Measurements from ENCODE around the gene RGS6.

The RGS6 gene

DNA sequence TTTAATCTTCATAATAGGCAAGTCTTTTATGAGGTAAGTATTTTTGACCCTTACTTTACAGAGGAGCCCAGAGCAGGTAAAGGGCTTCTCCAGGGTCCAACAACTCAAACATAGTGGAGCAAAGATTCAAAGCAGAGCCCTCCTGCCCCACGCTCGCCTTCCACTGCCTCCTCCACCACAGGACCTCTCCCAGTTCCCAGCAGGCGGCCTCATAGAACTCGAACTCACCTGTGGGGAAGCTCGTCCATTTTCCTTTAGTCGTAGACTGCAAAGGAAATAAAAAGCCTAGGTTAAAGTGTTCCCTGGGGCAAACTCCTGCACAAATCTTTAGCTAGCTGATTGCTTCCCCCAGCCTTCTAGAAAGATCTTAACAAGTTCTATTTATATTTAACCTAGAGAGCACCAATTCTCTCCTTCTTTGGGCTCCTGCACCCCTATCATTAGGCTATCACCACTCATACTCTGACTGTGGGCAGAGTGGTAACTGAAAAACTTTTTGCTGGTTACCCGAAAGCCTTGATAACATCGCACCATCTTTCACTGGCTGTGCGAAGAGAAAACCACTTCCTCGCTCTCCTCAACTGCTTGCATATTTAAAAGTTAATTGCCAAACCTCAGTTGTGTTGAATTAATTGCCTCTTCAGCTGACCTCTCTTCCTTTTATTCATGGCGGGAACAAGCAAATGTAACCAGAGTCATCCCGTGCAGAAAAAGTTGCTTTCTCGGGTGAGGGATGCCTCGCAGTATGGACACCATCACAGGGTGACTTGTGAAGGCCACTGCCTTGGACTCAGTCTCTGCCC, 662.1 kb downstream of the RGS6 start:
- Histone ChIP-seq H3K4me3 (ENCODE audit: control insufficient read depth in 1 of 7, extremely low read depth in 1 of 7, insufficient read depth in 4 of 7, low read depth in 2 of 7, low read length in 6 of 7) (peak overlapping the region in 1 of 7 experiments; percentile 5), H3K27me3 (replicated peaks in 2 of 5; ENCODE audit: control insufficient read depth in 4 of 5, insufficient read depth in 5 of 5, low read length in 4 of 5) (peaks cover 5 to 70% (median 35%) of the 10 kb centered on the region in 5 experiments), H3K27ac (ENCODE audit: insufficient read depth in 1 of 2, low read depth in 1 of 2, low read length in 2 of 2, poor library complexity in 1 of 2, severe bottlenecking in 2 of 2) (no peak overlapping the region), H3K4me1 (ENCODE audit: control extremely low read depth in 1 of 4, control insufficient read depth in 4 of 4, insufficient read depth in 4 of 4, low read length in 3 of 4) (peaks cover 13 to 29% (median 22%) of the 10 kb centered on the region in 4 experiments), H3K36me3 (ENCODE audit: control insufficient read depth in 4 of 4, insufficient read depth in 4 of 4, low read length in 3 of 4) (no peaks in the 10 kb centered on the region), H3K9me3 (ENCODE audit: control extremely low read depth in 1 of 5, control insufficient read depth in 4 of 5, insufficient read depth in 2 of 5, low read depth in 1 of 5, low read length in 4 of 5) (peaks cover 0 to 5% (median 0%) of the 10 kb centered on the region in 5 experiments)
- CTCF ChIA-PET, result no interaction called here
- 11% methylated on average over 10 of the region's 14 CpGs for WGBS (ENCODE audit: insufficient coverage)
- POLR2A ChIA-PET, result interaction anchor here (0.7 kb wide), 2 partner anchors 12 to 310 kb away, joined by 4 read pairs; no protein-coding TSS in a partner anchor
- peak; percentile 52 to 86 (median 84) for DNase-seq

DNA sequence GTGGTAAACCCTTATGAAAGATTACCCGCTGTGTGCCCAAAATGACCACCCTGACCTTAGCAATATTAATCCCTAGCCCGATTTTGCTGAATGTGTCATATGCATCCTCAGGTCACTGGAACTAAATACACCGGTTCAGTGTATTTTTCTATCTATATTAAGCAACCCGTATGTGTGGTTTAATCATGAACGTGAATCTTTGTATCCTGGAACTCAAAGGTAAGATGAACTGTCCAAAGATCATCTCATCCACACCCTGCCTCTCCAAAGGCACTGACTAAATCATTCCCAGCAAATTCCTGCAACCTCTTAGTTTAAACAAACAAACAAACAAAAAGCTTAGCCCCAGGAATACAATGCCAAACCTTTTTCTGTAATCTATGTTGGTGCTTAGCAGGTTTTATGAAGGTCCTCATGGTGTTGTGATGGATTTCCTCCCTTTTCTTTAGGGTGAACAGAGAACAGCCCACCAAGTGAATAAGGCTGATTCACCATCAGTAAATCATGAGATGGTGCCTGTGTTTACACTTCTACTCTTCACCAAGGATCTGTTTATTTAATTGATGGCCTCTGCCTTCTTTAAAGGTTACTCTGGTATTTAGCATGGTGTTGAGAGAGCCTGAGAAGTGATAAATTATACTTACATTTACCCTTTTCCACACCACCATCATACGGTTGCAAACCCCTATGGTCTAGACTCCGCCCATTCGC, 663.1 kb downstream of the RGS6 start:
- Histone ChIP-seq H3K4me1 (ENCODE audit: control extremely low read depth in 1 of 4, control insufficient read depth in 4 of 4, insufficient read depth in 4 of 4, low read length in 3 of 4) (peaks cover 8 to 25% (median 19%) of the 10 kb centered on the region in 4 experiments), H3K27me3 (replicated peaks in 2 of 5; ENCODE audit: control insufficient read depth in 4 of 5, insufficient read depth in 5 of 5, low read length in 4 of 5) (peaks cover 5 to 72% (median 28%) of the 10 kb centered on the region in 5 experiments), H3K9me3 (ENCODE audit: control extremely low read depth in 1 of 5, control insufficient read depth in 4 of 5, insufficient read depth in 2 of 5, low read depth in 1 of 5, low read length in 4 of 5) (no peaks in the 10 kb centered on the region), H3K27ac (ENCODE audit: insufficient read depth in 1 of 2, low read depth in 1 of 2, low read length in 2 of 2, poor library complexity in 1 of 2, severe bottlenecking in 2 of 2) (no peak overlapping the region), H3K4me3 (ENCODE audit: control insufficient read depth in 1 of 7, extremely low read depth in 1 of 7, insufficient read depth in 4 of 7, low read depth in 2 of 7, low read length in 6 of 7) (no peak overlapping the region), H3K36me3 (ENCODE audit: control insufficient read depth in 4 of 4, insufficient read depth in 4 of 4, low read length in 3 of 4) (no peaks in the 10 kb centered on the region)
- ChIA-PET CTCF (no interaction called here), POLR2A (interaction anchor here (0.7 kb wide), 1 partner anchor 13 kb away, joined by 4 read pairs; no protein-coding TSS in a partner anchor)
- DNase-seq, result no peak
- 94% methylated on average over 4 of the region's 8 CpGs for whole genome bisulfite sequencing (ENCODE audit: insufficient coverage)

DNA sequence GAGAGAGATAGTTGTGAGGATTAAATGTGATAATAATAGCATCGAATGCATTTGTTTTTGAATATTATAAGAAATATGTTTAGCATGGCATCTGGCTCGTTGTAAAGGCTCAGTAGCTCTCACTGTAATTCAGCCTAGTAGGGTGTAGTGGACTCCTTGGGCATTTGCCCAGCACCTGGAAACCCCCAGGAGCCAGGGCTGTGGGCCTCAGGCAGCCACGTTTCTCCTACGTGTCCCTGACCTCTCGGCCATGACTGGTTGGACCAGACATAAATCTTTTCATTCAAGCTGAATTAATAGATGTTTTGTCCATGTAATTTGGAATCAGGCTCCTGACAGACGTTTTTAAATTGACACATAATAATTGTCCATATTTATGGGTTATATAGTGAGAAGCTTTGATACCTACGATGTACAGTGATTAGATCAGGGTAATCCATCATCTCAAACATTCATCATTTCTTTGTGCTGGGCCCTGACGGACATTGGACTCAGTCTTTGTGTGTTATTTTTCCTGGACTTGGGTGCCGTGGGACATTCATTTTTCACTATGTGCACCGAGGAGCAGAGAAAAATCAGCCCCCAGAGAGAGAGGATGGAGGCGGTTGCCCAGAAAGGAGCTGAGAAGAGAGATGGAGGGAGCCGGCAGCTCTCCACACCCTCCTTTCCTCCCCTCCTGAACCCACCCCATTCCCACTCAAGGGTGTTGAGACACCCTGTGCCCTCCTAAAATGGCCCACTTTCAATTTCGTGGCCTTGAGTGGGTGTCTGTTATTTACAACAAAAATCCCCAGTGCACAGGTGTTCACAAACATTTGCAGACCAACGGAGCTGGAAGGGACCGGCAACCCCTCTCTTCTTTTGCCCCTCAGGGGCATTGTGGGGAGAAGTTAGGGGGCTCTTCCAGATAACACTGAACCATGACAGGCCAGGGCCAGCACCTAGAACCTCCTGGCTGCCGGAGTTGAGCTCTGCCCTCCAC, 665.3 kb downstream of the RGS6 start:
- Histone ChIP-seq H3K27me3 (replicated peaks in 2 of 5; ENCODE audit: control insufficient read depth in 4 of 5, insufficient read depth in 5 of 5, low read length in 4 of 5) (peaks cover 5 to 76% (median 34%) of the 10 kb centered on the region in 5 experiments), H3K27ac (ENCODE audit: insufficient read depth in 1 of 2, low read depth in 1 of 2, low read length in 2 of 2, poor library complexity in 1 of 2, severe bottlenecking in 2 of 2) (no peak overlapping the region), H3K4me3 (ENCODE audit: control insufficient read depth in 1 of 7, extremely low read depth in 1 of 7, insufficient read depth in 4 of 7, low read depth in 2 of 7, low read length in 6 of 7) (no peak overlapping the region), H3K4me1 (ENCODE audit: control extremely low read depth in 1 of 4, control insufficient read depth in 4 of 4, insufficient read depth in 4 of 4, low read length in 3 of 4) (peaks cover 2 to 15% (median 12%) of the 10 kb centered on the region in 4 experiments), H3K36me3 (ENCODE audit: control insufficient read depth in 4 of 4, insufficient read depth in 4 of 4, low read length in 3 of 4) (no peaks in the 10 kb centered on the region), H3K9me3 (ENCODE audit: control extremely low read depth in 1 of 5, control insufficient read depth in 4 of 5, insufficient read depth in 2 of 5, low read depth in 1 of 5, low read length in 4 of 5) (no peaks in the 10 kb centered on the region)
- WGBS (ENCODE audit: insufficient coverage), result 81% methylated on average over 6 of the region's 16 CpGs
- ChIA-PET CTCF (interaction anchor here (1.1 to 1.4 kb wide), 3 partner anchors 27 to 307 kb away, joined by 3 read pairs; no protein-coding TSS in a partner anchor), POLR2A (no interaction called here)
- no peak for DNase-seq

DNA sequence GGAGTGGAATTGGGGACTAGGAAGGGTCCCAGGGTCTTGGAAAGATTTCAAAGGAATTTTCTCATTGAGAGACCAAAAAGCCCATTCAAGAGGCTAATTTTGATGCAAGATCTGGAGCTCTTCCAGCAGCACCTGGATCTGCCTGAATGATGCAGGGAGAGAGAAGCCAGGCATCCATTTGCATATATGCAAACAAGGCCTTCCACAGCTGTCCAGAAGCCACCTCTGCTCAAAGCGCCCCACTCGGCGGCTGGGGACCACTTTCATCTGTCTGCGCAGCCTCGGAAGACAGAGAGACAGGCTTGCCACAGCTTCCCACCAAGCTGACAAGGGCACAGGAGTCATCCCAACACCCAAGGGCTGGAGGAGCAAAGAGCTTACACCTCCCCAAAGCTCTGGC, 666.1 kb downstream of the RGS6 start:
- Histone ChIP-seq H3K27me3 (replicated peaks in 2 of 5; ENCODE audit: control insufficient read depth in 4 of 5, insufficient read depth in 5 of 5, low read length in 4 of 5) (peaks cover 5 to 73% (median 30%) of the 10 kb centered on the region in 5 experiments), H3K9me3 (ENCODE audit: control extremely low read depth in 1 of 5, control insufficient read depth in 4 of 5, insufficient read depth in 2 of 5, low read depth in 1 of 5, low read length in 4 of 5) (no peaks in the 10 kb centered on the region), H3K4me1 (ENCODE audit: control extremely low read depth in 1 of 4, control insufficient read depth in 4 of 4, insufficient read depth in 4 of 4, low read length in 3 of 4) (peaks cover 2 to 15% (median 12%) of the 10 kb centered on the region in 4 experiments), H3K27ac (ENCODE audit: insufficient read depth in 1 of 2, low read depth in 1 of 2, low read length in 2 of 2, poor library complexity in 1 of 2, severe bottlenecking in 2 of 2) (no peak overlapping the region), H3K36me3 (ENCODE audit: control insufficient read depth in 4 of 4, insufficient read depth in 4 of 4, low read length in 3 of 4) (no peaks in the 10 kb centered on the region), H3K4me3 (ENCODE audit: control insufficient read depth in 1 of 7, extremely low read depth in 1 of 7, insufficient read depth in 4 of 7, low read depth in 2 of 7, low read length in 6 of 7) (no peak overlapping the region)
- no peak for DNase-seq
- ChIA-PET CTCF (interaction anchor here (1.1 to 1.4 kb wide), 3 partner anchors 26 to 306 kb away, joined by 3 read pairs; no protein-coding TSS in a partner anchor), POLR2A (no interaction called here)
- 86% methylated on average over 5 of the region's 5 CpGs for WGBS (ENCODE audit: insufficient coverage)

DNA sequence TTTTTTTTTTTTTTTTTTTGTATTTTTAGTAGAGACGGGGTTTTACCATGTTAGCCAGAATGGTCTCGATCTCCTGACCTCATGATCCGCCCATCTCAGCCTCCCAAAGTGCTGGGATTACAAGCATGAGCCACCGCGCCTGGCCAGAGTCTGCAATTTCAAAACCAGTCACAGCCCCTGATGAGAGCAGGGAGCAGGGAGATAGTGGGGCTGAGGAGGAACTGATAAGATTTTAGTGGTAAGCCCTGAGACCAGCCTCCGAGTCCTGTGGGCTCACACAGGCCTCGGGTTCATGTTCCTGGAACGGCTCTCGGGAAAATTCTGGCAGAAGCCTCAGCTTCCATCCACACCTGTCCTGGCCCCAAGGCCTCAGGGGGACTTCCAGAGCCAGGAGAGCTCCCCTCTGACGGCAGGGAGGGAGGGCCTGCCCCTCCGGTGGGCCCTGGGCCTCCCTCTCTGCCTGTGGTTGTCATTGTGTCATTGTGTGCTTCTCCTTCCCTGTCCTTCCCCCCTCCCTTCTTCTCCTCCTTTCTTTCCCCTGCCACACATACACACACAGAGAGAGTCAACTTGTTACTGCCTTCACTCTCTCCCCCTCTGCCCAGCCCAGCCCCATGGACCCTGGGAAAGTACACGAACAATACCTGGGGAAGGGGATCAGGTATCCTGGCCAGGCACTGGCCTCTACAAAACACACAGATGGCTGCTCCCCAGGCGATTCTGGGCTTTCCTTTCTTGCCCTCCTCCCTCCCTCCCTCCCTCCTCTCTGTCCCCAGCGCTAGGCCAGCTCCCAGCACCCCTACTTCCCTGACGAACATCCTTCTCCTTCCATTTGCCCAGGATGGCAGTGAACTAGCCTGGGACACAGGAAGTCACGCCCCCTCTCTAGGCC, 667.6 kb downstream of the RGS6 start:
- peaks cover under 1 to 3% (median 3%) of the 10 kb centered on the region in 4 experiments for H3K4me1 ChIP-seq (ENCODE audit: control extremely low read depth in 1 of 4, control insufficient read depth in 4 of 4, insufficient read depth in 4 of 4, low read length in 3 of 4)
- H3K27me3 ChIP-seq (replicated peaks in 2 of 5; ENCODE audit: control insufficient read depth in 4 of 5, insufficient read depth in 5 of 5, low read length in 4 of 5), result peaks cover 5 to 87% (median 39%) of the 10 kb centered on the region in 5 experiments
- peak; percentile 21 to 56 (median 37) for DNase-seq
- POLR2A ChIA-PET, result interaction anchor here (0.7 kb wide), 1 partner anchor 33 kb away, joined by 3 read pairs; no protein-coding TSS in a partner anchor
- no peaks in the 10 kb centered on the region for H3K36me3 ChIP-seq (ENCODE audit: control insufficient read depth in 4 of 4, insufficient read depth in 4 of 4, low read length in 3 of 4)
- no peaks in the 10 kb centered on the region for H3K9me3 ChIP-seq (ENCODE audit: control extremely low read depth in 1 of 5, control insufficient read depth in 4 of 5, insufficient read depth in 2 of 5, low read depth in 1 of 5, low read length in 4 of 5)
- CTCF ChIA-PET, result no interaction called here
- 43% methylated on average over 8 of the region's 16 CpGs for WGBS (ENCODE audit: insufficient coverage)
- H3K27ac ChIP-seq (ENCODE audit: insufficient read depth in 1 of 2, low read depth in 1 of 2, low read length in 2 of 2, poor library complexity in 1 of 2, severe bottlenecking in 2 of 2), result no peak overlapping the region
- H3K4me3 ChIP-seq (ENCODE audit: control insufficient read depth in 1 of 7, extremely low read depth in 1 of 7, insufficient read depth in 4 of 7, low read depth in 2 of 7, low read length in 6 of 7), result no peak overlapping the region
